Measurements from ENCODE around the gene BSCL2. TPM values are rescaled to one million over a fixed set of nuclear protein-coding genes. Genes with fewer than 3 reads are reported as not detected.
A peak's percentile ranks its signal among the peaks of the same experiment; 100 is the strongest.

Gene BSCL2
- total and polyA plus RNA-seq, 7 donors = 18.0 to 72.3 (median 46.8) TPM

DNA sequence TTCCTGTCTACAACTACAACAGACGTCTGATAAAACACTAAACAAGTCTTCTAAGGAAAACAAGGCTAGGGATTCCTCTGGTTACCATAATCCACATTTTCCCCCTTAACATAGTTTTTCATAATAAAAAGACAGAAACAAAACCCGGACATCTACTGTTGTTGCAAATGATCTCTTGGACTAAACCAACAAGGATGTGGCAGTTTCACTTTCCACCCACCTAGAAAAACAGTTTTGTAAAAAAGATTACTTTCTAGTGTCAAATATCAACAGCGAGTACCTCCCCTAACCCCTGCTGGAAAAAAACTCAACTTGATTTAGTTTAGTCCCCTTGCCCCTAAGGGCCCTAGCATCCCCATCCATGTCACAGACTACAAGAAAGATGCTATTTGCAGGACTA, 5.6 kb upstream of the BSCL2 start:
- H3K9me3 ChIP-seq = no peaks in the 10 kb centered on the region

DNA sequence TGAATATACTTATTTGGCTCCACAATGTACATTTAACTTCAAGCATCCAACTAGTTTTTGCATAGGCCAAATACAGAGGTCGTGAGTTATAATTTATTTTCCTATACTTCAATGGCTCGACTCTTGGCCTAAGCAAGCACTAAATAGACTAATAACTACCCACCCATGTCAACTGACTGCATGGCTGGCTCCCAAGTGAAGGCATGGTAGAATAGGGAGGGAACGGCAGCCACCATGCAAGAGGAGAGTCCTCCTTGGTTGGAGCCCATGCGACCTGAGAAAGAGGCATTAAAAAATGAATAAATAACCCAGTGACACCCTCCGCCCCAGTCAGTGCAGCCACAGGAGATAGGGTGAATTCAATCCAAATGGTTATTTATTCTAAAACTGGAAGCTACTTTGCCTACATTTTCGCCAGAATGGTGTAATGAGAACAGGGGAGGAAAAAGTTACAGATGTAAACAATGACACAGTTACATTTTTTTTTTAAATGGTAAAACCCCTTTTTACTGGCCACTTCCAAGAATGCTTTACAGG, 5.1 kb upstream of the BSCL2 start:
- H3K27ac ChIP-seq = no peak overlapping the region
- H3K36me3 ChIP-seq = peaks cover 36 to 70% (median 50%) of the 10 kb centered on the region in 4 donors
- no peak overlapping the region for H3K4me3 ChIP-seq
- intact Hi-C loops (cut with DNase I) = no loop called here
- no peaks in the 10 kb centered on the region for H3K9me3 ChIP-seq
- no peak for DNase-seq
- TF ChIP-seq POLR2AphosphoS5 (IDR thresholded peaks at IDR 0.05) (no peak), POLR2A (IDR thresholded peaks at IDR 0.05) (no peak), EP300 (IDR thresholded peaks at IDR 0.05) (no peak)
- TF ChIP-seq, protein P1, sequence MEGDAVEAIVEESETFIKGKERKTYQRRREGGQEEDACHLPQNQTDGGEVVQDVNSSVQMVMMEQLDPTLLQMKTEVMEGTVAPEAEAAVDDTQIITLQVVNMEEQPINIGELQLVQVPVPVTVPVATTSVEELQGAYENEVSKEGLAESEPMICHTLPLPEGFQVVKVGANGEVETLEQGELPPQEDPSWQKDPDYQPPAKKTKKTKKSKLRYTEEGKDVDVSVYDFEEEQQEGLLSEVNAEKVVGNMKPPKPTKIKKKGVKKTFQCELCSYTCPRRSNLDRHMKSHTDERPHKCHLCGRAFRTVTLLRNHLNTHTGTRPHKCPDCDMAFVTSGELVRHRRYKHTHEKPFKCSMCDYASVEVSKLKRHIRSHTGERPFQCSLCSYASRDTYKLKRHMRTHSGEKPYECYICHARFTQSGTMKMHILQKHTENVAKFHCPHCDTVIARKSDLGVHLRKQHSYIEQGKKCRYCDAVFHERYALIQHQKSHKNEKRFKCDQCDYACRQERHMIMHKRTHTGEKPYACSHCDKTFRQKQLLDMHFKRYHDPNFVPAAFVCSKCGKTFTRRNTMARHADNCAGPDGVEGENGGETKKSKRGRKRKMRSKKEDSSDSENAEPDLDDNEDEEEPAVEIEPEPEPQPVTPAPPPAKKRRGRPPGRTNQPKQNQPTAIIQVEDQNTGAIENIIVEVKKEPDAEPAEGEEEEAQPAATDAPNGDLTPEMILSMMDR (IDR thresholded peaks at IDR 0.05) = no peak
- no peaks in the 10 kb centered on the region for H3K27me3 ChIP-seq
- peaks cover 0 to 18% (median 18%) of the 10 kb centered on the region in 4 donors for H3K4me1 ChIP-seq
- WGBS, 2 donors = 77% methylated on average over 6 of the region's 6 CpGs

More for the DNA sequence above, 5.6 kb upstream of the BSCL2 start:
- intact Hi-C loops (cut with DNase I) = no loop called here
- no peak for TF ChIP-seq POLR2AphosphoS5 (IDR thresholded peaks at IDR 0.05)
- TF ChIP-seq, protein P1 (IDR thresholded peaks at IDR 0.05) = no peak
- TF ChIP-seq POLR2A (IDR thresholded peaks at IDR 0.05) = no peak
- no peak for TF ChIP-seq EP300 (IDR thresholded peaks at IDR 0.05)
- H3K4me1 ChIP-seq = peaks cover 0 to 18% (median 17%) of the 10 kb centered on the region in 4 donors
- WGBS, 2 donors = 20 to 53% methylated on average over 3 of the region's 3 CpGs
- H3K27me3 ChIP-seq = no peaks in the 10 kb centered on the region
- no peak for DNase-seq
- H3K27ac ChIP-seq = peak overlapping the region in 1 of 4 donors; percentile 14
- H3K36me3 ChIP-seq = peaks cover 41 to 75% (median 55%) of the 10 kb centered on the region in 4 donors
- no peak overlapping the region for H3K4me3 ChIP-seq

DNA sequence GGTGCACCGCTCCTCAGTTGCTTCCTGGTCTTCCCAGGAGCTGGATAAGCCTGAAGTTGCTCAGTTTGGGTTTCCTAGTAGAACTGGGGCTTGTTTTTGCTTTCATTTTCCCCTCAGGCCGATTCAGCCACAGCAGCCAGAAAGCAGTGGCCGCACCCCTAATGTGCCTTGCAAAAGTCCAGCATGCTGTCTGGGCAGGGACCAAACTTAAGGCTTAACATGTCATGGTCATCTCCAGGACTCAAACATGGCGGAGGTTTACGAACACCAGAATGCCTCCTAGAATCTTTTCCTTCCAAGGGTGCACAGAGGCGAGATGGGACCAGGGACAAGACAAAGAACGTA, 2.7 kb upstream of the BSCL2 start:
- peak overlapping the region; percentile 44 to 59 (median 55) for H3K4me3 ChIP-seq
- no peaks in the 10 kb centered on the region for H3K9me3 ChIP-seq
- intact Hi-C loops (cut with DNase I) = no loop called here
- H3K27ac ChIP-seq = peak overlapping the region; percentile 88 to 94 (median 92)
- no peaks in the 10 kb centered on the region for H3K27me3 ChIP-seq
- 63 to 66% methylated on average over 7 of the region's 7 CpGs for WGBS, 2 donors
- DNase-seq = peak; percentile 69
- peaks cover 14 to 46% (median 27%) of the 10 kb centered on the region in 4 donors for H3K36me3 ChIP-seq
- no peak for TF ChIP-seq EP300 (IDR thresholded peaks at IDR 0.05)
- no peak for TF ChIP-seq POLR2A (IDR thresholded peaks at IDR 0.05)
- no peak for TF ChIP-seq POLR2AphosphoS5 (IDR thresholded peaks at IDR 0.05)
- H3K4me1 ChIP-seq = peaks cover 0 to 36% (median 36%) of the 10 kb centered on the region in 4 donors

DNA sequence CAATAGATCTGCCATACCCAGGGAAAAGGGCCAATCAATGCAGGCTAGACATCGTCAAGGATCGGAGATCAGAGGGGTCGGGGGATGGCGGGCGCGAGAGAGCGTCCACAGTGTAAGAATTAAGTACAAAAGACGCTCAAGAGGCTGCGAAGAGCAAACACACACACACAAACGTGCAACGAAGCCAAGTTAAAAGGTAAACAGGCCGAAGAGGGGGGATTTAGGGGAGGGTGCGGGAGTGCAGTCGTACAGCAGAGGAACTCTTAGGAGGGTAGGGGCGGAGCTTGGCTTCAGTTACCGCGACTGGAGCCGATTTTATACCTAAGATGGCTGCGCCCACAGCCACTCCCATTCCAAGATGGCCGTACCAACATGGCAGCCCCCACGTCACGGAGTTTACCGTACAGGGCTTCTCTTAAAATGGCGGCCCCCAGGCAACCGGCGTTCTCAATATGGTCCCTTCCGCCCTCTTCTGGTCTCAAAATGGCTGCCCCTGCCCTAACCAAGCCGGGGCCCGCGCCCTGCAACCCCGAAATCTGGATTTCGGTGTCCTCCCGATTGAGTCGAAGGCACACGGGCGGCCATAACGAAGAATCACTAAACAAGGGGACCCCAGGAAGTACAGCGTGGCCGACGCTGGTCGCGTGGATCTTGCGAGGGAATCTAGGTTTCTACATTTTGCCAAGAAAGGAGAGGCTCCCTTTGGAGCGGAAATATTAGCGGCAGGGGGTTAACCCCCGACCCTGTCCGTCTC, 2.2 kb upstream of the BSCL2 start:
- H3K4me3 ChIP-seq = peak overlapping the region; percentile 44 to 59 (median 55)
- WGBS, 2 donors = 2 to 4% methylated on average over 47 of the region's 47 CpGs
- H3K9me3 ChIP-seq = no peaks in the 10 kb centered on the region
- H3K4me1 ChIP-seq = peaks cover 0 to 40% (median 36%) of the 10 kb centered on the region in 4 donors
- TF ChIP-seq, protein P1 (IDR thresholded peaks at IDR 0.05) = no peak
- TF ChIP-seq EP300 (IDR thresholded peaks at IDR 0.05) (no peak), POLR2AphosphoS5 (IDR thresholded peaks at IDR 0.05) (peak; percentile 71 to 91 (median 84)), POLR2A (IDR thresholded peaks at IDR 0.05) (peak; percentile 55 to 71)
- no peaks in the 10 kb centered on the region for H3K27me3 ChIP-seq
- peaks cover 10 to 41% (median 21%) of the 10 kb centered on the region in 4 donors for H3K36me3 ChIP-seq
- H3K27ac ChIP-seq = peak overlapping the region; percentile 88 to 94 (median 92)
- peak; percentile 100 for DNase-seq
- intact Hi-C loops (cut with DNase I) = loop anchor here (5.0 kb wide), 3 partner anchors 42 to 97 kb away; partner anchors contain the start of genes C11orf98, CSKMT, EML3 and INTS5

DNA sequence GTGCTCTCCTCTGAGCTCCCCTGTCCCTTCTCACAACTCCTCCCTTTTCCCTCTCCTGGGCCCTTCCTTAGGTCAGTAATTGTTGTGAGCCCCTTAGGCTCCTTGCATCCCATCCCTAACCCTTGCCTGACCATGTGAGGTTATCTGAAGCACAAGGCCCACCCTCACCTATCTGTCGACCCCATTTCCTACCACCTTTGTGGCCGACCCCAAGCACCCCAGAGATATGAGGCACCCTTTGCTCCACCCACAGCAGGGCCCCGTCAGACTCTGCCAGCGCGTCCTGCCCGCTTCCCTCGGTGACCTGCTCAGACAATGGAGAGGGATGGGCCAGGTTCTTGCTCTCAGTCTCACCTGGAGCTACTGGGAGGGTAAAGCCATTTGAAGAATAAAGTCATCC, 1.6 kb upstream of the BSCL2 start:
- Histone ChIP-seq H3K9me3 (no peaks in the 10 kb centered on the region), H3K4me1 (peaks cover 0 to 40% (median 36%) of the 10 kb centered on the region in 4 donors), H3K4me3 (peak overlapping the region; percentile 44 to 59 (median 55)), H3K27me3 (no peaks in the 10 kb centered on the region), H3K36me3 (peaks cover 5 to 34% (median 15%) of the 10 kb centered on the region in 4 donors), H3K27ac (peak overlapping the region; percentile 88 to 94 (median 92))
- intact Hi-C loops (cut with DNase I) = loop anchor here (5.0 kb wide), 3 partner anchors 41 to 96 kb away; partner anchors contain the start of genes C11orf98, CSKMT, EML3 and INTS5
- TF ChIP-seq, protein P1 (IDR thresholded peaks at IDR 0.05) = no peak
- no peak for TF ChIP-seq EP300 (IDR thresholded peaks at IDR 0.05)
- no peak for TF ChIP-seq POLR2A (IDR thresholded peaks at IDR 0.05)
- no peak for TF ChIP-seq POLR2AphosphoS5 (IDR thresholded peaks at IDR 0.05)
- WGBS, 2 donors = 2 to 5% methylated on average over 7 of the region's 7 CpGs
- DNase-seq = peak; percentile 73

Data from sigmoid colon (tissue), 7 donors.